Spleen (tissue), 11 donors: ENCODE results near the gene TBRG1. TPM values are rescaled to one million over a fixed set of nuclear protein-coding genes. Genes with fewer than 3 reads are reported as not detected.

Experiments used
- DNase-seq: peaks from one replicate; pipeline ENCODE4 v3.0.0-alpha.2; 2020
- H3K27ac ChIP-seq, 8 donors: fragments of 200-600 bp; sonication (generic) in 7 of 8; 1 replicate in 4 of 8; 2 replicates in 4 of 8; pipeline versions ENCODE4 v1.5.0 to v1.8.0; 2016 to 2021; ENCODE audit warnings: inconsistent platforms in 4 of 8, mild to moderate bottlenecking in 4 of 8, moderate library complexity in 1 of 8
- H3K27me3 ChIP-seq, 7 donors: fragments of 200-600 bp; sonication (generic) in 6 of 7; replicated peaks in 1 of 7; 1 replicate in 4 of 7; 2 replicates in 3 of 7; pipeline versions ENCODE4 v1.5.0 to v1.8.0; 2016 to 2021; ENCODE audit warnings: inconsistent platforms in 3 of 7, mild to moderate bottlenecking in 1 of 7
- H3K36me3 ChIP-seq, 6 donors: fragments of 200-600 bp; sonication (generic) in 5 of 6; 1 replicate in 4 of 6; 2 replicates in 2 of 6; pipeline versions ENCODE4 v1.5.0 to v1.8.0; 2016 to 2021; ENCODE audit warnings: inconsistent platforms in 2 of 6
- H3K4me1 ChIP-seq, 6 donors: fragments of 200-600 bp; sonication (generic) in 5 of 6; 1 replicate in 3 of 6; 2 replicates in 3 of 6; pipeline versions ENCODE4 v1.5.0 to v1.8.0; 2016 to 2021; ENCODE audit warnings: inconsistent platforms in 3 of 6
- H3K4me3 ChIP-seq, 8 donors: fragments of 200-600 bp; sonication (generic) in 7 of 8; 1 replicate in 4 of 8; 2 replicates in 4 of 8; pipeline versions ENCODE4 v1.5.0 to v1.8.0; 2016 to 2021; ENCODE audit warnings: inconsistent platforms in 4 of 8, mild to moderate bottlenecking in 4 of 8, moderate library complexity in 2 of 8
- H3K9me3 ChIP-seq, 8 donors: fragments of 200-600 bp; sonication (generic) in 7 of 8; 1 replicate in 4 of 8; 2 replicates in 4 of 8; pipeline versions ENCODE4 v1.5.0 to v1.8.0; 2016 to 2021; ENCODE audit warnings: inconsistent platforms in 4 of 8
- POLR2A ChIP-seq, 3 donors: fragments of 450-650 bp; IDR thresholded peaks; one replicate each; pipeline ENCODE4 v1.5.1; 2017; ENCODE audit warnings: antibody characterized with exemption in 3 of 3, mild to moderate bottlenecking in 1 of 3
- POLR2AphosphoS5 ChIP-seq, 3 donors: sonication (generic); formaldehyde crosslinking; IDR thresholded peaks; one replicate each; pipeline ENCODE4 v1.5.1; 2017; ENCODE audit warnings: antibody characterized with exemption in 3 of 3
- WGBS, 5 donors: extraction: QIAGEN DNeasy Blood & Tissue Kit in 3 of 5; methylation state at CpG; one replicate each; pipeline versions ENCODE4 v1.1.5 to v1.1.7; 2013 to 2018; 5-methylcytosine and 5-hydroxymethylcytosine counted together
- intact Hi-C: fragments of 100-400 bp; cut with DNase I; formaldehyde crosslinking; loops from one replicate; pipeline ENCODE4 v1.15.0; 2023; ENCODE audit warnings: low total_unique reads
- polyA plus RNA-seq, 3 donors: library from polyadenylated mRNA; stranded (reverse); fragments of 200-250 nt; gene quantifications; one replicate each; pipeline ENCODE4 v1.2.1, GENCODE V29; 2013
- total RNA-seq, 7 donors: library from RNA; depleted of rRNA in 3 of 7; stranded (reverse); fragments of >200 nt in 3 of 7; fragmentation: NEBNext Ultra II Directional in 4 of 7; extraction: Animal tissue kit (Norgen Biotek cat#: 25700) in 4 of 7; gene quantifications; one replicate each; pipeline versions ENCODE4 v1.1.0 to v1.2.1, GENCODE V29; 2016 to 2021
- TF ChIP-seq, protein P1 (sequence below), 11 experiments: fragments of 200-600 bp in 7 of 11; fragments of 450-650 bp in 4 of 11; sonication (generic) in 4 of 11; IDR thresholded peaks in 8 of 11; conservative IDR thresholded peaks in 3 of 11; 1 replicate in 7 of 11; 2 replicates in 4 of 11; pipeline versions ENCODE4 v1.4.0 to v1.8.0; 2016 to 2021; ENCODE audit warnings: antibody characterized with exemption in 11 of 11, inconsistent platforms in 4 of 11, mild to moderate bottlenecking in 1 of 11
- donor health status: healthy with polysubstance abuse.
- donor health status: DM: no; HTN: no; CAD: no; lungs with moderate emphysema.
- donor health status: DM: no; HTN: no; CAD: no.
- donor health status: Bipolar disorder and iron deficiency.
- donor health status: healthy.
- donor health status: DM: no; HTN: no; CAD: no.
- donor health status: DM: yes; HTN: yes; CAD: no.

The TBRG1 gene
- total and polyA plus RNA-seq, 10 donors, result 23.3 to 65.0 (median 46.5) TPM

DNA sequence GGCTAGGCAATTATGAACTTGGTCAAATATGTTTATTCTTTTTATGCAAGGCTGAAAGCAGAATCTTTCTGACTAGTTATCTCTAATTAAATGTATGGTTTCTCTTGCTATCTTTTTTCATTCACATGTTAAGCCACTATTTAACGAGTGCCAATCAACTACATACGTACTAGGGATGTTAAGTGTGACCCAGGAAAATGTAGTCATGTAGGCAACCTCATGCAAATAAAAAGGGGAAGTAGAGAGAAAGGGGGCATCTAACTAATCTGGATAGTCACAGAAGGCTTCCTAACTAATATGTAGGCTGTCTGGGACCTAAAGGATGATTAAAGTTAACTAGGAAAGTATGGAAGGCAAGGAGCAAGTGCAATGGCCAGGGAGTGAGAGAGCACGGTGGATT is 23.5 kb downstream of the TBRG1 start:
- no peak overlapping the region for H3K4me3 ChIP-seq
- no peak overlapping the region for H3K27ac ChIP-seq
- WGBS, 5 donors, result 65 to 76% (median 67%) methylated on average over 3 of the region's 3 CpGs
- DNase-seq, result no peak
- intact Hi-C loops, result no loop called here
- no peaks in the 10 kb centered on the region for H3K27me3 ChIP-seq
- H3K9me3 ChIP-seq, result no peaks in the 10 kb centered on the region
- peaks cover 0 to 9% (median 0%) of the 10 kb centered on the region in 6 donors for H3K36me3 ChIP-seq
- peaks cover 0 to 18% (median 6%) of the 10 kb centered on the region in 6 donors for H3K4me1 ChIP-seq
- TF ChIP-seq POLR2AphosphoS5 (IDR thresholded peaks at IDR 0.05) (no peak), POLR2A (IDR thresholded peaks at IDR 0.05) (no peak)
- TF ChIP-seq, protein P1, sequence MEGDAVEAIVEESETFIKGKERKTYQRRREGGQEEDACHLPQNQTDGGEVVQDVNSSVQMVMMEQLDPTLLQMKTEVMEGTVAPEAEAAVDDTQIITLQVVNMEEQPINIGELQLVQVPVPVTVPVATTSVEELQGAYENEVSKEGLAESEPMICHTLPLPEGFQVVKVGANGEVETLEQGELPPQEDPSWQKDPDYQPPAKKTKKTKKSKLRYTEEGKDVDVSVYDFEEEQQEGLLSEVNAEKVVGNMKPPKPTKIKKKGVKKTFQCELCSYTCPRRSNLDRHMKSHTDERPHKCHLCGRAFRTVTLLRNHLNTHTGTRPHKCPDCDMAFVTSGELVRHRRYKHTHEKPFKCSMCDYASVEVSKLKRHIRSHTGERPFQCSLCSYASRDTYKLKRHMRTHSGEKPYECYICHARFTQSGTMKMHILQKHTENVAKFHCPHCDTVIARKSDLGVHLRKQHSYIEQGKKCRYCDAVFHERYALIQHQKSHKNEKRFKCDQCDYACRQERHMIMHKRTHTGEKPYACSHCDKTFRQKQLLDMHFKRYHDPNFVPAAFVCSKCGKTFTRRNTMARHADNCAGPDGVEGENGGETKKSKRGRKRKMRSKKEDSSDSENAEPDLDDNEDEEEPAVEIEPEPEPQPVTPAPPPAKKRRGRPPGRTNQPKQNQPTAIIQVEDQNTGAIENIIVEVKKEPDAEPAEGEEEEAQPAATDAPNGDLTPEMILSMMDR (IDR thresholded peaks at IDR 0.05 in 8 of 11, conservative IDR thresholded peaks at IDR 0.05 in 3 of 11), result no peak

GRCh38 chr11:124648610-124649009 is 25.9 kb downstream of the TBRG1 start:
- intact Hi-C loops, result no loop called here
- Histone ChIP-seq H3K4me1 (peaks cover 0 to 18% (median 6%) of the 10 kb centered on the region in 6 donors), H3K27ac (no peak overlapping the region), H3K9me3 (no peaks in the 10 kb centered on the region), H3K4me3 (no peak overlapping the region), H3K27me3 (no peaks in the 10 kb centered on the region), H3K36me3 (peaks cover 0 to 31% (median 0%) of the 10 kb centered on the region in 6 donors)
- DNase-seq, result no peak
- no peak for TF ChIP-seq POLR2AphosphoS5 (IDR thresholded peaks at IDR 0.05)
- TF ChIP-seq POLR2A (IDR thresholded peaks at IDR 0.05), result no peak
- TF ChIP-seq, protein P1 (IDR thresholded peaks at IDR 0.05 in 8 of 11, conservative IDR thresholded peaks at IDR 0.05 in 3 of 11), result no peak
- WGBS, 5 donors, result 79 to 85% (median 84%) methylated on average over 6 of the region's 6 CpGs

- intact Hi-C loops, result no loop called here
- Histone ChIP-seq H3K36me3 (peaks cover 0 to 49% (median 0%) of the 10 kb centered on the region in 6 donors), H3K27me3 (no peaks in the 10 kb centered on the region), H3K9me3 (no peaks in the 10 kb centered on the region), H3K4me3 (no peak overlapping the region), H3K27ac (no peak overlapping the region), H3K4me1 (no peaks in the 10 kb centered on the region)
- WGBS, 5 donors, result 82 to 90% (median 89%) methylated on average over 16 of the region's 16 CpGs
- TF ChIP-seq, protein P1 (IDR thresholded peaks at IDR 0.05 in 8 of 11, conservative IDR thresholded peaks at IDR 0.05 in 3 of 11), result no peak
- no peak for DNase-seq
Observed at GRCh38 chr11:124656774-124657630, 34.3 kb downstream of the TBRG1 start.

- WGBS, 5 donors, result 80 to 91% (median 87%) methylated on average over 5 of the region's 5 CpGs
- no peak overlapping the region for H3K4me3 ChIP-seq
- H3K9me3 ChIP-seq, result no peaks in the 10 kb centered on the region
- no peak overlapping the region for H3K27ac ChIP-seq
- intact Hi-C loops, result no loop called here
- H3K27me3 ChIP-seq, result no peaks in the 10 kb centered on the region
- no peaks in the 10 kb centered on the region for H3K4me1 ChIP-seq
- TF ChIP-seq, protein P1 (IDR thresholded peaks at IDR 0.05 in 8 of 11, conservative IDR thresholded peaks at IDR 0.05 in 3 of 11), result no peak
- TF ChIP-seq POLR2AphosphoS5 (IDR thresholded peaks at IDR 0.05), result no peak
- no peak for TF ChIP-seq POLR2A (IDR thresholded peaks at IDR 0.05)
- peaks cover 0 to 42% (median 0%) of the 10 kb centered on the region in 6 donors for H3K36me3 ChIP-seq
- no peak for DNase-seq
Observed at GRCh38 chr11:124657904-124658303, 35.2 kb downstream of the TBRG1 start.
